GM12874 (cell line): ENCODE data around the gene PRRX2.

Experiments
- TF ChIP-seq, protein P1 (sequence below): IDR thresholded peaks from 2 replicates; pipeline ENCODE4 v1.5.1; 2011; ENCODE audit warnings: low read depth, mild to moderate bottlenecking, control low read depth, low read length, moderate library complexity; ENCODE audit not compliant: insufficient read depth

PRRX2 gene

DNA sequence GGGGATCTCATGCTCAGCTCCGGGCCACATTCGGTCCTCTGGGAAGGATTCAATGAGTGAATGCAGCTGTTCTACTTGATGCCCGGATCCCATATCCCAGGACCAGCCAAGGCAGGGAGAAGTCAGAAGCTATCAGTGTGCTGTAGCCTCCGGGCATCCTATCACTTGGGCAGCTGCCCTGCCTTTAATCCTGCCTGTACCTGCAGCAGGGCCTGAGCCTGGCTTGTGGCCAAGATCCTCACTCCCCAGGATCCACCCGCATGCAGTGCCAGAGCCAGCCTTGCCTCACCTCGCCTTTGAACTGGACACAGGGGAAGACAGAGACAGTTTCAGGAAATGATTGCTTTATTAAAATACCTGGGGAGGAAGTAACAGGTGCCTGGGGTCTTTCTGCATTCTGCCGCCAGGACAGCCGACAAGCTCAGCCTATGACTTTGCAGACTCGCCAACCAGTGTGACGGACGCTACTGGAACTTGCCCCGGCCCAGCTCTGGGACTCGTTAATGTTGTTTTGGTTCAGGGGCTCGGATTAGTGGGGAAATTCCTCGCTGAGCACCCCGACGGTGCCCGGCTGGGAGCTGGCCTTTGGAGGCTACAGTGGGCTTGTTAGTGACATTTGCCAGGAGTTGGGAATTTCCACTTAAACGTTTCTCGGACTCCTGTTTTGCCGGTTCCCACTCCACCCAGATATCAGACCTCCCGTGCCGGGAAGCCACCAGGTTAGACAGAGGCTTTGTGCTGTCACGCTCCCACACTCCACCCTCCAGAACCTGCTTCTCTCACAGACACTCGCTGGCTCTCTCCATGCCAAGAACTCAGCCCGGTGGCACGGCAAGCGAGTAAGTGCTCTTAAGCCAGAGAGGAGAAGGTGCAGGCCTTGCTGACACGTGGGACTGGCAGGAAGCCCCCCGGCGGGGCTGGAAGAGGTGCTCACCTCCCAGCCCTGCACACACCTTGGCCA lies 86.7 kb downstream of the PRRX2 start:
- TF ChIP-seq, protein P1, sequence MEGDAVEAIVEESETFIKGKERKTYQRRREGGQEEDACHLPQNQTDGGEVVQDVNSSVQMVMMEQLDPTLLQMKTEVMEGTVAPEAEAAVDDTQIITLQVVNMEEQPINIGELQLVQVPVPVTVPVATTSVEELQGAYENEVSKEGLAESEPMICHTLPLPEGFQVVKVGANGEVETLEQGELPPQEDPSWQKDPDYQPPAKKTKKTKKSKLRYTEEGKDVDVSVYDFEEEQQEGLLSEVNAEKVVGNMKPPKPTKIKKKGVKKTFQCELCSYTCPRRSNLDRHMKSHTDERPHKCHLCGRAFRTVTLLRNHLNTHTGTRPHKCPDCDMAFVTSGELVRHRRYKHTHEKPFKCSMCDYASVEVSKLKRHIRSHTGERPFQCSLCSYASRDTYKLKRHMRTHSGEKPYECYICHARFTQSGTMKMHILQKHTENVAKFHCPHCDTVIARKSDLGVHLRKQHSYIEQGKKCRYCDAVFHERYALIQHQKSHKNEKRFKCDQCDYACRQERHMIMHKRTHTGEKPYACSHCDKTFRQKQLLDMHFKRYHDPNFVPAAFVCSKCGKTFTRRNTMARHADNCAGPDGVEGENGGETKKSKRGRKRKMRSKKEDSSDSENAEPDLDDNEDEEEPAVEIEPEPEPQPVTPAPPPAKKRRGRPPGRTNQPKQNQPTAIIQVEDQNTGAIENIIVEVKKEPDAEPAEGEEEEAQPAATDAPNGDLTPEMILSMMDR, result no peak

DNA sequence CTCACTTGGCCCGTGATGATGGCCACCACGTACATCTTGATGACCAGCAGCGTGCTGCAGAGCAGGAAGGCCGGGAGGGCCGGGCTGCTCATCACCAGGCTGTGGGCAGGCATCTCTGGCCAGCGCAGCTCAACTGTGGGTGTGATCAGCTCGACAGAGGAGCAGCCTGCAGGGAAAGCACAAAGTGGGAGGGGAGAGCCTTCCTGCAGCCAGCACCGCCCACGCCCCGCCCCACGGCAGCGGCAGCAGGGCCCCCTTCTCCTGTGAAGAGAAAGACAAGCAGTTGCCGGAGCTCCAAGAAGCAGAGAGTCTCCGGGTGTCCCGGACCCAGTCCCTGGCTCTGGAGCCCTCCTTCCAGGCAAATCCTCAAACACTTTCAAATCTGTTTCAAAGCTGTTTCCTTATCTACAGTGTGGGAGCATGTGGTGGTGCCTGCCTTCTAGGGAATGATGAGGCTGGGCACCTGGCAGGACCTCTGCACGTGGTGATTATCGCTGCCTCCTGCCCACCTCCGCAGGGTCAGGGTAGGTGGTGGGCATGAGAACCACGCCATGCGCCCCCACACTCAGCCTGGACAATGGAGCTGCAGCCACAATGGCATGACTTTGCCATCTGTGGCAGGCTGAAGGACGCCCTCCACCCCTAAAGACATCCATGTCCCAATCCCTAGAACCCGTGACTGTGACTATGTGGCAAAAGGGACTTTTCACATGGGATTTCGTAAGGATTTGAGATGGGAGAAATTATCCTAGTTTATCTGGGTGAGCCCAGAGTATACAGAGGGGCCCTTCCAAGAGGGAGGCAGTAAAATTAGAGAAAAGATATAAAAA lies 87.7 kb downstream of the PRRX2 start, which contains the start of gene PTGES:
Gene PTGES (minus strand): TSS at position 143 of the 830 bp plus-strand sequence. CDS start 30 bp downstream, at position 113.
- TF ChIP-seq, protein P1, result no peak

DNA sequence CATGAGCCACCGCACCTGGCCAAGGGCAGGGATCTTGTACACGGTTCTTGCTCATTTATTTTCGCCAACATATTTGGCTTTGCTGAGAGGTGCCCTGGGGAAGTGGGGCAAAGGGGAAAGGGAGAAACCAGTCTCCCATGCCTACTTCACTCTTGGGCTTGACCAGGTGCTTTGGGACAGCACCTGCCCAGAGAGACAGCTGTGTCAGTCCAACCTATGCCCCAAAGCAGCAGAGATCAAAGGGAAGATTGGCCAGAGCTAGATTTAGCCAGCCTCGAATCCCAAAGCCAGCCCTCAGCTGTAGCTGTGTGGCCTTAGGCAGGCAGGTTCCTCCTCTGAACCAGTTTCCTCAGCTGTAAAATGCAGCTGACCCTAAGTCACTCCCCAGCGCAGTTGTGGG lies 89.7 kb downstream of the PRRX2 start:
- TF ChIP-seq, protein P1, result no peak

DNA sequence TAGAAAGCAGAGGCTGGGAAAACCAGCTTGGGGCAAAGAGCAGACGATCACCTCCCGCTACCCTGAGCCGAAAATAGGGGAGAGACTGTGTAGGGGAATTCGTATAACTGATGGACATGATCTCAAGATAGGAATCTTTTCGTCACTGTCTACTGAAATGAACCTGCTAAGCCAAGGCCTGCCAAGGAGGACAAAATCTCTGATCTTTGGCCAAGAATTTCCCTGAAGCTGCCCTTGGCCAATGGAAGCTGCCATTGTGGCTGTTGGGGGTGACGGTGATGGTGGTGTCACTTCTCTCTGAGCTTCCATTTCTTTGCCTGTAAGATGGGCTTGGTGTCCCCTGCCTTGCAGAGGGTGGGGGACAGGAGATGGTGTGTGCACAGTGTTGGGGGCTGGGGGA lies 90.7 kb downstream of the PRRX2 start:
- TF ChIP-seq, protein P1, result no peak

GRCh38 chr9:129757045-129757444 lies 91.6 kb downstream of the PRRX2 start:
- TF ChIP-seq, protein P1, result no peak

DNA sequence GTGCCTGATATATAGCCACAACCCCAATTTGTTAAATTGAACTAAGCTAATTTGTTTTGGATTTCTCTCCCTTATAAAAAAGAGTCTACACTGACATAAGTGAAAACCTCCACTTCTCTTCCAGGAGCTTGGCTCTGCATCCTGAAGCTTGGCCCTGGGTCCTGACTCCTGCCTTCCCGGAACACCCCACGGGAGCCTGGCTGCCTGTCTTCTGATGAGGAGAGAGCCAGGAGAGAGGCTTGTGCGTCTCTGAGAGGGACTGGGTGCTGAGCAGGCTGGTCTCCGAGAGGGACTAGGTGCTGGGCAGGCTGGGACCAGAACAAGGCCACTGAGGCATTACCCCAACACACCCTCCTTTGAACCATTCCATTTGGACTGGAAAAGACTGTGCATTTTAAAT lies 93.9 kb downstream of the PRRX2 start:
- TF ChIP-seq, protein P1, result no peak
